B cell (primary cell): ENCODE measurements around the gene TSPAN6. TPM values are rescaled to one million over a fixed set of nuclear protein-coding genes. Genes with fewer than 3 reads are reported as not detected.

Experiments
- ATAC-seq: fragments of 200-7000 bp; cut with Tn5 transposase; one replicate; pipeline ENCODE4 v1.10.0; 2021; ENCODE audit warnings: low read depth, mild to moderate bottlenecking, moderate number of reproducible peaks, moderate library complexity
- CTCF ChIA-PET: fragments of 350-600 bp; sonication (Branson Sonifier 250); formaldehyde crosslinking; loops from one replicate; lab custom pipeline; 2021; ENCODE audit warnings: antibody characterized with exemption, inconsistent platforms; lab: Charles Lee
- POLR2A ChIA-PET: fragments of 350-600 bp; sonication (Branson Sonifier 250); formaldehyde crosslinking; loops from one replicate; lab custom pipeline; 2021; ENCODE audit warnings: antibody characterized with exemption; lab: Charles Lee
- DNase-seq: peaks from one replicate; pipeline ENCODE4 v3.0.0; 2013
- H2AFZ ChIP-seq: 2 replicates; pipeline ENCODE4 v1.6.1; 2012; ENCODE audit warnings: mild to moderate bottlenecking, low read depth, low read length; ENCODE audit not compliant: insufficient read depth, poor library complexity, severe bottlenecking
- H3K27ac ChIP-seq, 2 donors: 1 replicate in 1 of 2; 2 replicates in 1 of 2; pipeline ENCODE4 v1.5.1; 2012 to 2013; ENCODE audit warnings: low read length in 2 of 2, mild to moderate bottlenecking in 2 of 2, moderate library complexity in 1 of 2
- H3K27me3 ChIP-seq, 4 experiments: fragments of 200-600 bp in 1 of 4; sonication (generic) in 1 of 4; replicated peaks in 1 of 4; 1 replicate in 2 of 4; 2 replicates in 2 of 4; pipeline versions ENCODE4 v1.6.1 to v1.7.0; 2013 to 2016; ENCODE audit warnings: low read length in 3 of 4, mild to moderate bottlenecking in 2 of 4, mixed read lengths in 1 of 4, moderate library complexity in 1 of 4; ENCODE audit not compliant: insufficient read depth in 4 of 4, control insufficient read depth in 3 of 4; ENCODE audit errors: control extremely low read depth in 1 of 4
- H3K36me3 ChIP-seq, 2 experiments: replicated peaks in 1 of 2; 1 replicate in 1 of 2; 2 replicates in 1 of 2; pipeline versions ENCODE4 v1.6.1 to v1.7.1; 2013; ENCODE audit warnings: low read length in 1 of 2; ENCODE audit not compliant: insufficient read depth in 2 of 2, control insufficient read depth in 1 of 2; ENCODE audit errors: control extremely low read depth in 1 of 2, extremely low read depth in 1 of 2
- H3K4me1 ChIP-seq, 2 donors: fragments of 200-600 bp in 1 of 2; sonication (generic) in 1 of 2; 1 replicate in 1 of 2; 2 replicates in 1 of 2; pipeline versions ENCODE4 v1.5.1 to v1.6.1; 2013 to 2017; ENCODE audit warnings: low read length in 2 of 2; ENCODE audit not compliant: control insufficient read depth in 2 of 2, insufficient read depth in 2 of 2
- H3K4me2 ChIP-seq: replicated peaks from 2 replicates; pipeline ENCODE3; 2012; ENCODE audit warnings: mild to moderate bottlenecking, low read depth, low read length; ENCODE audit not compliant: poor library complexity, severe bottlenecking
- H3K4me3 ChIP-seq, 5 experiments: fragments of 200-600 bp in 1 of 5; sonication (generic) in 1 of 5; 1 replicate in 3 of 5; 2 replicates in 2 of 5; pipeline versions ENCODE4 v1.5.1 to v1.7.0; 2011 to 2016; ENCODE audit warnings: low read length in 4 of 5, mild to moderate bottlenecking in 4 of 5, low read depth in 2 of 5, control low read depth in 1 of 5, moderate library complexity in 1 of 5; ENCODE audit not compliant: insufficient read depth in 1 of 5; ENCODE audit errors: control extremely low read depth in 1 of 5, extremely low read depth in 1 of 5
- H3K79me2 ChIP-seq: fragments of 200-600 bp; sonication (generic); one replicate; pipeline ENCODE4 v1.6.0; 2016; ENCODE audit warnings: low read length; ENCODE audit not compliant: control insufficient read depth, insufficient read depth
- H3K9ac ChIP-seq: fragments of 200-600 bp; sonication (generic); 2 replicates; pipeline ENCODE4 v1.6.1; 2017; ENCODE audit warnings: mild to moderate bottlenecking, low read length, moderate library complexity
- H3K9me3 ChIP-seq, 3 donors: one replicate each; pipeline versions ENCODE4 v1.6.1 to v1.7.1; 2013; ENCODE audit warnings: low read length in 2 of 3; ENCODE audit not compliant: control insufficient read depth in 2 of 3, insufficient read depth in 1 of 3; ENCODE audit errors: control extremely low read depth in 1 of 3
- H4K20me1 ChIP-seq: 2 replicates; pipeline ENCODE4 v1.6.0; 2012; ENCODE audit warnings: mild to moderate bottlenecking, low read length; ENCODE audit not compliant: insufficient read depth, control insufficient read depth, poor library complexity, severe bottlenecking
- H3K27ac Mint-ChIP-seq: one replicate; pipeline ENCODE4 v1.8.0; 2021; ENCODE audit warnings: mixed read lengths
- H3K27me3 Mint-ChIP-seq: one replicate; pipeline ENCODE4 v1.8.0; 2021; ENCODE audit warnings: mixed read lengths
- H3K4me1 Mint-ChIP-seq: one replicate; pipeline ENCODE4 v1.8.0; 2021; ENCODE audit warnings: mixed read lengths
- H3K4me3 Mint-ChIP-seq: one replicate; pipeline ENCODE4 v1.8.0; 2021; ENCODE audit warnings: mixed read lengths
- H3K9me3 Mint-ChIP-seq: one replicate; pipeline ENCODE4 v1.8.0; 2022; ENCODE audit warnings: mixed read lengths; ENCODE audit not compliant: insufficient read depth
- CTCF ChIP-seq: fragments of 200-600 bp; IDR thresholded peaks from one replicate; pipeline ENCODE4 v1.8.0; 2022; ENCODE audit warnings: antibody characterized with exemption, mild to moderate bottlenecking
- EZH2 ChIP-seq: IDR thresholded peaks from 2 replicates; pipeline ENCODE4 v1.6.1; 2012; ENCODE audit warnings: borderline replicate concordance, low read depth, mild to moderate bottlenecking, moderate library complexity, low read length; ENCODE audit not compliant: insufficient read depth, poor library complexity, severe bottlenecking
- WGBS: methylation state at CpG from one replicate; pipeline ENCODE4 v1.1.5; 2013; ENCODE audit warnings: missing lambda C conversion rate; ENCODE audit not compliant: insufficient coverage; 5-methylcytosine and 5-hydroxymethylcytosine counted together
- intact Hi-C: fragments of 100-400 bp; cut with micrococcal nuclease; formaldehyde crosslinking; loops from one replicate; pipeline ENCODE4 v1.10.0; 2022
- polyA plus RNA-seq: library from polyadenylated mRNA; depleted of rRNA; stranded (reverse); fragments of >200 nt; gene quantifications from 2 replicates; pipeline ENCODE4 v1.2.3, GENCODE V29; 2012
- total RNA-seq, 2 donors: library from RNA; stranded (reverse); fragments of 120-200 nt in 1 of 2; gene quantifications; 1 replicate in 1 of 2; 2 replicates in 1 of 2; pipeline versions ENCODE4 v1.2.3 to v1.2.4, GENCODE V29; 2013 to 2022

Gene TSPAN6
- total and polyA plus RNA-seq, 2 donors (not counting 1 experiment from before 2014, with no cell fraction given), result 0.10 TPM; not detected in 1

GRCh38 chrX:100635040-100635439 lies 1.6 kb downstream of the TSPAN6 start:
- H3K9me3 ChIP-seq, result peaks cover 0 to 6% (median 0%) of the 10 kb centered on the region in 3 donors
- no peaks in the 10 kb centered on the region for H4K20me1 ChIP-seq
- peaks cover 0 to 19% (median 12%) of the 10 kb centered on the region in 4 experiments for H3K27me3 ChIP-seq
- no peak overlapping the region for H2AFZ ChIP-seq
- H3K36me3 ChIP-seq, result no peaks in the 10 kb centered on the region
- no peaks in the 10 kb centered on the region for H3K79me2 ChIP-seq
- H3K27ac Mint-ChIP-seq, result no peak overlapping the region
- H3K4me2 ChIP-seq, result no peak overlapping the region
- no peak overlapping the region for H3K4me3 Mint-ChIP-seq
- no peak for TF ChIP-seq CTCF
- TF ChIP-seq EZH2, result no peak
- ATAC-seq, result no peak
- intact Hi-C loops, result no loop called here
- peaks cover 8% of the 10 kb centered on the region for H3K4me1 Mint-ChIP-seq
- H3K27ac ChIP-seq, result no peak overlapping the region
- no CpG with 5 or more reads among the region's 5 CpGs for WGBS
- ChIA-PET POLR2A (no interaction called here), CTCF (interaction anchor here (0.9 to 1.4 kb wide), 2 partner anchors 20 to 125 kb away, joined by 3 to 4 read pairs; no protein-coding TSS in a partner anchor)
- H3K9me3 Mint-ChIP-seq, result no peaks in the 10 kb centered on the region
- H3K4me1 ChIP-seq, result peaks cover 6% of the 10 kb centered on the region in 2 donors
- no peak overlapping the region for H3K4me3 ChIP-seq
- no peak for DNase-seq
- H3K27me3 Mint-ChIP-seq, result peaks cover 11% of the 10 kb centered on the region
- no peak overlapping the region for H3K9ac ChIP-seq

- no peak overlapping the region for H3K27ac ChIP-seq
- no peaks in the 10 kb centered on the region for H4K20me1 ChIP-seq
- peak overlapping the region; percentile 81 for H3K4me3 Mint-ChIP-seq
- no peaks in the 10 kb centered on the region for H3K27me3 Mint-ChIP-seq
- H3K4me2 ChIP-seq, result peak overlapping the region; percentile 48
- H2AFZ ChIP-seq, result no peak overlapping the region
- H3K4me1 ChIP-seq, result peaks cover 12 to 14% of the 10 kb centered on the region in 2 donors
- peak; percentile 41 for ATAC-seq
- intact Hi-C loops, result no loop called here
- H3K27ac Mint-ChIP-seq, result no peak overlapping the region
- peak overlapping the region in 1 of 5 experiments; percentile 4 for H3K4me3 ChIP-seq
- POLR2A ChIA-PET, result no interaction called here
- H3K79me2 ChIP-seq, result no peaks in the 10 kb centered on the region
- peaks cover 12% of the 10 kb centered on the region for H3K4me1 Mint-ChIP-seq
- no peaks in the 10 kb centered on the region for H3K36me3 ChIP-seq
- WGBS, result no CpG with 5 or more reads among the region's 5 CpGs
- H3K9me3 ChIP-seq, result peaks cover 0 to 3% (median 0%) of the 10 kb centered on the region in 3 donors
- TF ChIP-seq EZH2, result no peak
- no peak for TF ChIP-seq CTCF
- DNase-seq, result peak; percentile 67
- peaks cover 0 to 2% (median 0%) of the 10 kb centered on the region in 4 experiments for H3K27me3 ChIP-seq
- H3K9ac ChIP-seq, result peak overlapping the region; percentile 26
- no peaks in the 10 kb centered on the region for H3K9me3 Mint-ChIP-seq
- CTCF ChIA-PET, result interaction anchor here (0.7 to 2.1 kb wide), 3 partner anchors 10 to 143 kb away, joined by 3 to 11 read pairs (median 4); partner anchors contain the start of gene TSPAN6
Measured at GRCh38 chrX:100625985-100626491, 10.6 kb downstream of the TSPAN6 start.
